ENCODE results near the gene ATP5PB.

Gene ATP5PB

GRCh38 chr1:111476214-111476613 lies 26.9 kb downstream of the ATP5PB start:
- no peak for DNase-seq

GRCh38 chr1:111476761-111477309 lies 27.6 kb downstream of the ATP5PB start:
- DNase-seq, result no peak

GRCh38 chr1:111480674-111481073 lies 31.4 kb downstream of the ATP5PB start:
- no peak for DNase-seq

- DNase-seq, result peak; percentile 57
Observed at GRCh38 chr1:111481387-111482221, 32.3 kb downstream of the ATP5PB start.

GRCh38 chr1:111483166-111483565 lies 33.9 kb downstream of the ATP5PB start:
- DNase-seq, result peak; percentile 12

GRCh38 chr1:111483876-111484275 lies 34.6 kb downstream of the ATP5PB start:
- DNase-seq, result no peak

GRCh38 chr1:111484391-111485026 lies 35.2 kb downstream of the ATP5PB start:
- no peak for DNase-seq

- DNase-seq, result no peak
Observed at GRCh38 chr1:111486431-111486830, 37.2 kb downstream of the ATP5PB start.

- DNase-seq, result no peak
Observed at GRCh38 chr1:111487133-111487532, 37.9 kb downstream of the ATP5PB start.

- no peak for DNase-seq
Observed at GRCh38 chr1:111488669-111489068, 39.4 kb downstream of the ATP5PB start.

- DNase-seq, result no peak
Observed at GRCh38 chr1:111489604-111490003, 40.3 kb downstream of the ATP5PB start.

- no peak for DNase-seq
Observed at GRCh38 chr1:111490220-111490619, 41.0 kb downstream of the ATP5PB start.

GRCh38 chr1:111491070-111491469 lies 41.8 kb downstream of the ATP5PB start:
- no peak for DNase-seq

- DNase-seq, result no peak
Observed at GRCh38 chr1:111496398-111496797, 47.1 kb downstream of the ATP5PB start.

GRCh38 chr1:111497592-111497991 lies 48.3 kb downstream of the ATP5PB start:
- DNase-seq, result no peak

GRCh38 chr1:111499026-111499785 lies 49.9 kb downstream of the ATP5PB start:
- no peak for DNase-seq

- no peak for DNase-seq
Observed at GRCh38 chr1:111501645-111502044, 52.4 kb downstream of the ATP5PB start.

- no peak for DNase-seq
Observed at GRCh38 chr1:111503585-111504060, 54.4 kb downstream of the ATP5PB start, which contains the start of the genes ADORA3 and TMIGD3. ADORA3 (minus strand) TSS chr1:111503633; CDS start chr1:111503354, 279 bp downstream. TMIGD3 (minus strand) TSS chr1:111503633; CDS start chr1:111503354, 279 bp downstream.

GRCh38 chr1:111504097-111504496 lies 54.8 kb downstream of the ATP5PB start:
- DNase-seq, result no peak

GRCh38 chr1:111505641-111506119 lies 56.4 kb downstream of the ATP5PB start:
- DNase-seq, result no peak

- no peak for DNase-seq
Observed at GRCh38 chr1:111506561-111506960, 57.3 kb downstream of the ATP5PB start.

GRCh38 chr1:111507411-111508201 lies 58.3 kb downstream of the ATP5PB start:
- DNase-seq, result peak; percentile 61
